H9 (cell line): Measurements from ENCODE around the gene KIF12. TPM values are rescaled to one million over a fixed set of nuclear protein-coding genes. Genes with fewer than 3 reads are reported as not detected.

ENCODE experiments used
- DNase-seq: peaks from one replicate; pipeline ENCODE4 v3.0.0-alpha.2; 2017
- H2AFZ ChIP-seq: one replicate; pipeline ENCODE4 v1.6.1; 2013; ENCODE audit warnings: mild to moderate bottlenecking, low read length, control low read depth, moderate library complexity
- H2AK5ac ChIP-seq: 2 replicates; pipeline ENCODE4 v1.6.1; 2013; ENCODE audit warnings: low read length, control low read depth, mixed read lengths; ENCODE audit not compliant: insufficient read length
- H2BK120ac ChIP-seq: one replicate; pipeline ENCODE4 v1.6.1; 2013; ENCODE audit warnings: low read depth, mild to moderate bottlenecking, low read length, control low read depth, inconsistent platforms; ENCODE audit not compliant: poor library complexity, severe bottlenecking
- H2BK12ac ChIP-seq: 2 replicates; pipeline ENCODE4 v1.6.1; 2013; ENCODE audit warnings: low read length, control low read depth, mixed read lengths, low read depth; ENCODE audit not compliant: insufficient read length
- H2BK15ac ChIP-seq: 2 replicates; pipeline ENCODE4 v1.6.1; 2013; ENCODE audit warnings: low read depth, low read length, control low read depth
- H2BK20ac ChIP-seq: one replicate; pipeline ENCODE4 v1.6.1; 2013; ENCODE audit warnings: low read depth, mild to moderate bottlenecking, low read length, control low read depth, inconsistent platforms; ENCODE audit not compliant: poor library complexity, severe bottlenecking
- H2BK5ac ChIP-seq: 2 replicates; pipeline ENCODE4 v1.6.1; 2013; ENCODE audit warnings: low read length, control low read depth, mixed read lengths; ENCODE audit not compliant: insufficient read length
- H3K14ac ChIP-seq: 2 replicates; pipeline ENCODE4 v1.6.1; 2013; ENCODE audit warnings: low read length, control low read depth; ENCODE audit not compliant: insufficient read depth
- H3K18ac ChIP-seq: 2 replicates; pipeline ENCODE4 v1.6.1; 2013; ENCODE audit warnings: low read depth, mild to moderate bottlenecking, mixed read lengths, low read length, control low read depth; ENCODE audit not compliant: insufficient read length
- H3K23ac ChIP-seq: 2 replicates; pipeline ENCODE4 v1.6.1; 2013; ENCODE audit warnings: low read length, control low read depth, mixed read lengths, low read depth; ENCODE audit not compliant: insufficient read length
- H3K23me2 ChIP-seq: 2 replicates; pipeline ENCODE4 v1.6.1; 2013; ENCODE audit warnings: low read depth, mild to moderate bottlenecking, mixed read lengths, low read length, control low read depth; ENCODE audit not compliant: insufficient read length, poor library complexity, severe bottlenecking
- H3K27ac ChIP-seq: 2 replicates; pipeline ENCODE4 v1.5.1; 2013; ENCODE audit warnings: low read length, control low read depth, mixed read lengths, low read depth; ENCODE audit not compliant: insufficient read length
- H3K27me3 ChIP-seq: 2 replicates; pipeline ENCODE4 v1.6.1; 2013; ENCODE audit warnings: low read length, control low read depth, inconsistent platforms; ENCODE audit not compliant: insufficient read depth
- H3K4ac ChIP-seq: 2 replicates; pipeline ENCODE4 v1.6.1; 2013; ENCODE audit warnings: low read depth, mild to moderate bottlenecking, control low read depth, inconsistent platforms, low read length, moderate library complexity
- H3K4me1 ChIP-seq: 2 replicates; pipeline ENCODE4 v1.6.1; 2013; ENCODE audit warnings: low read length, control low read depth, inconsistent platforms; ENCODE audit not compliant: insufficient read depth
- H3K4me2 ChIP-seq: 2 replicates; pipeline ENCODE4 v1.6.1; 2013; ENCODE audit warnings: low read length, control low read depth, mixed read lengths; ENCODE audit not compliant: insufficient read length, insufficient read depth
- H3K56ac ChIP-seq: 2 replicates; pipeline ENCODE4 v1.6.1; 2013; ENCODE audit warnings: low read depth, mild to moderate bottlenecking, mixed read lengths, low read length, control low read depth; ENCODE audit not compliant: insufficient read length
- H3K79me1 ChIP-seq: 2 replicates; pipeline ENCODE4 v1.6.1; 2013; ENCODE audit warnings: low read depth, mild to moderate bottlenecking, moderate library complexity, low read length, control low read depth, inconsistent platforms; ENCODE audit not compliant: insufficient read depth, poor library complexity, severe bottlenecking
- H3K79me2 ChIP-seq: 2 replicates; pipeline ENCODE4 v1.6.1; 2013; ENCODE audit warnings: low read length, control low read depth, inconsistent platforms; ENCODE audit not compliant: insufficient read depth
- H3K9ac ChIP-seq: 2 replicates; pipeline ENCODE4 v1.6.1; 2013; ENCODE audit warnings: low read length, control low read depth, mixed read lengths; ENCODE audit not compliant: insufficient read length; ENCODE audit errors: extremely low read depth
- H3K9me3 ChIP-seq: one replicate; pipeline ENCODE4 v1.6.1; 2013; ENCODE audit warnings: low read depth, low read length, inconsistent platforms; ENCODE audit not compliant: control insufficient read depth
- H3T11ph ChIP-seq: one replicate; pipeline ENCODE4 v1.6.1; 2013; ENCODE audit warnings: mild to moderate bottlenecking, low read length, control low read depth, inconsistent platforms
- H4K20me1 ChIP-seq: one replicate; pipeline ENCODE4 v1.6.1; 2013; ENCODE audit not compliant: control insufficient read depth, insufficient read length, insufficient read depth
- H4K5ac ChIP-seq: 2 replicates; pipeline ENCODE4 v1.6.1; 2013; ENCODE audit warnings: low read depth, mild to moderate bottlenecking, mixed read lengths, low read length, control low read depth; ENCODE audit not compliant: insufficient read length
- H4K8ac ChIP-seq: replicated peaks from 2 replicates; pipeline ENCODE4 v1.6.1; 2013; ENCODE audit warnings: low read length, control low read depth, mixed read lengths, low read depth; ENCODE audit not compliant: insufficient read length
- H4K91ac ChIP-seq: 2 replicates; pipeline ENCODE4 v1.6.1; 2013; ENCODE audit warnings: low read depth, mild to moderate bottlenecking, moderate library complexity, mixed read lengths, low read length, control low read depth; ENCODE audit not compliant: insufficient read length
- H3K27ac Mint-ChIP-seq, 3 experiments: 2 replicates in 2 of 3; 3 replicates in 1 of 3; pipeline ENCODE4 v1.8.0; 2020 to 2021; ENCODE audit warnings: mixed read lengths in 3 of 3, mild to moderate bottlenecking in 1 of 3, moderate library complexity in 1 of 3
- H3K27me3 Mint-ChIP-seq: 2 replicates; pipeline ENCODE4 v1.8.0; 2021; ENCODE audit warnings: low read depth, mild to moderate bottlenecking, moderate library complexity, mixed read lengths
- H3K36me3 Mint-ChIP-seq, 3 experiments: 2 replicates in 2 of 3; 3 replicates in 1 of 3; pipeline ENCODE4 v1.8.0; 2020 to 2021; ENCODE audit warnings: low read depth in 3 of 3, mixed read lengths in 3 of 3; ENCODE audit not compliant: insufficient read depth in 1 of 3
- H3K4me1 Mint-ChIP-seq, 2 experiments: 2 replicates each; pipeline ENCODE4 v1.8.0; 2020; ENCODE audit warnings: mixed read lengths in 2 of 2
- H3K4me3 Mint-ChIP-seq, 2 experiments: 2 replicates in 1 of 2; 3 replicates in 1 of 2; pipeline ENCODE4 v1.8.0; 2020 to 2021; ENCODE audit warnings: mild to moderate bottlenecking in 2 of 2, mixed read lengths in 2 of 2, moderate library complexity in 1 of 2
- H3K9me3 Mint-ChIP-seq, 2 experiments: 2 replicates in 1 of 2; 3 replicates in 1 of 2; pipeline ENCODE4 v1.8.0; 2020; ENCODE audit warnings: mild to moderate bottlenecking in 2 of 2, mixed read lengths in 2 of 2, moderate library complexity in 1 of 2
- CTCF ChIP-seq: fragments of 200-600 bp; sonication (generic); conservative IDR thresholded peaks from 3 replicates; pipeline ENCODE4 v1.8.0; 2021; ENCODE audit warnings: antibody characterized with exemption, mild to moderate bottlenecking
- WGBS: extraction: QIAGEN DNeasy Blood & Tissue Kit; methylation state at CpG from one replicate; pipeline ENCODE4 v1.1.7; 2013; ENCODE audit warnings: missing lambda C conversion rate, low lambda C conversion rate, mixed read lengths; ENCODE audit not compliant: insufficient read length; ENCODE audit errors: extremely low coverage; 5-methylcytosine and 5-hydroxymethylcytosine counted together
- total RNA-seq: library from RNA; stranded (reverse); gene quantifications from 2 replicates; pipeline ENCODE4 v1.2.1, GENCODE V29; 2021

The KIF12 gene
- total RNA-seq, 1 experiment from 2014 or later, result 3.3 TPM

- no peaks in the 10 kb centered on the region for H3K27me3 ChIP-seq
- H3K36me3 Mint-ChIP-seq, result no peaks in the 10 kb centered on the region; a peak in 1 of 7 replicates
- no peak overlapping the region for H4K8ac ChIP-seq
- no peaks in the 10 kb centered on the region for H3K79me1 ChIP-seq
- H3K23me2 ChIP-seq, result no peaks in the 10 kb centered on the region
- H3K23ac ChIP-seq, result no peak overlapping the region
- H2AFZ ChIP-seq, result no peak overlapping the region
- no CpG with 5 or more reads among the region's 8 CpGs for WGBS
- H2BK15ac ChIP-seq, result no peak overlapping the region
- no peak overlapping the region for H2BK20ac ChIP-seq
- H4K5ac ChIP-seq, result no peak overlapping the region
- no peaks in the 10 kb centered on the region for H3K79me2 ChIP-seq
- no peak overlapping the region for H3K14ac ChIP-seq
- no peaks in the 10 kb centered on the region for H3K9me3 ChIP-seq
- no peaks in the 10 kb centered on the region for H4K20me1 ChIP-seq
- H2AK5ac ChIP-seq, result no peak overlapping the region
- H3T11ph ChIP-seq, result no peak overlapping the region
- H3K4me1 ChIP-seq, result no peaks in the 10 kb centered on the region
- no peak overlapping the region for H3K4me3 Mint-ChIP-seq
- H2BK120ac ChIP-seq, result no peak overlapping the region
- no peaks in the 10 kb centered on the region for H3K9me3 Mint-ChIP-seq
- H3K27ac ChIP-seq, result no peak overlapping the region
- no peak overlapping the region for H3K27ac Mint-ChIP-seq
- H3K4ac ChIP-seq, result no peak overlapping the region
- H4K91ac ChIP-seq, result no peak overlapping the region
- no peak overlapping the region for H3K9ac ChIP-seq
- H3K4me1 Mint-ChIP-seq, result no peaks in the 10 kb centered on the region
- no peak overlapping the region for H3K4me2 ChIP-seq
- H2BK5ac ChIP-seq, result no peak overlapping the region
- TF ChIP-seq CTCF, result no peak
- peaks cover 16% of the 10 kb centered on the region for H3K27me3 Mint-ChIP-seq
- no peak overlapping the region for H2BK12ac ChIP-seq
- H3K18ac ChIP-seq, result no peak overlapping the region
- H3K56ac ChIP-seq, result no peak overlapping the region
- DNase-seq, result peak; percentile 6
Observed at GRCh38 chr9:114065304-114065703, 33.8 kb downstream of the KIF12 start.
